Thyroid gland (tissue), 4 donors: Measurements from ENCODE around the gene MEIOB. TPM values are rescaled to one million over a fixed set of nuclear protein-coding genes. Genes with fewer than 3 reads are reported as not detected.

Experiments
- DNase-seq, 2 donors: peaks; one replicate each; pipeline ENCODE4 v3.0.0-alpha.2; 2019
- H3K27ac ChIP-seq, 3 donors: fragments of 200-600 bp; sonication (generic); 1 replicate in 2 of 3; 2 replicates in 1 of 3; pipeline ENCODE4 v1.5.1; 2016 to 2019; ENCODE audit warnings: mild to moderate bottlenecking in 1 of 3, moderate library complexity in 1 of 3
- H3K27me3 ChIP-seq: fragments of 200-600 bp; sonication (generic); one replicate; pipeline ENCODE4 v1.5.1; 2019
- H3K36me3 ChIP-seq, 2 donors: fragments of 200-600 bp; sonication (generic); one replicate each; pipeline ENCODE4 v1.5.1; 2016 to 2019
- H3K4me1 ChIP-seq, 2 donors: fragments of 200-600 bp; sonication (generic); one replicate each; pipeline ENCODE4 v1.5.1; 2017 to 2019
- H3K4me3 ChIP-seq, 3 donors: fragments of 200-600 bp; sonication (generic); replicated peaks in 1 of 3; 1 replicate in 2 of 3; 2 replicates in 1 of 3; pipeline ENCODE4 v1.5.1; 2016; ENCODE audit warnings: mild to moderate bottlenecking in 1 of 3
- H3K9me3 ChIP-seq: fragments of 200-600 bp; sonication (generic); one replicate; pipeline ENCODE4 v1.5.1; 2017
- CTCF ChIP-seq, 6 experiments: fragments of 200-600 bp in 3 of 6; fragments of 450-650 bp in 3 of 6; sonication (generic) in 3 of 6; IDR thresholded peaks; one replicate each; pipeline ENCODE4 v1.5.1; 2016 to 2019; ENCODE audit warnings: antibody characterized with exemption in 6 of 6, mild to moderate bottlenecking in 2 of 6, inconsistent platforms in 1 of 6, moderate library complexity in 1 of 6
- POLR2A ChIP-seq, 2 donors: fragments of 450-650 bp; IDR thresholded peaks; one replicate each; pipeline ENCODE4 v1.6.1; 2017; ENCODE audit warnings: antibody characterized with exemption in 2 of 2, mild to moderate bottlenecking in 2 of 2, moderate library complexity in 1 of 2
- WGBS, 2 donors: methylation state at CpG; one replicate each; pipeline ENCODE4 v1.1.5; 2017; 5-methylcytosine and 5-hydroxymethylcytosine counted together
- intact Hi-C: fragments of 100-400 bp; cut with DNase I; formaldehyde crosslinking; loops from one replicate; pipeline ENCODE4 v1.15.1; 2023
- total RNA-seq, 4 donors: library from RNA; depleted of rRNA; stranded (reverse); fragments of >200 nt; gene quantifications; one replicate each; pipeline ENCODE4 v1.2.3, GENCODE V29; 2016

The MEIOB gene
- total RNA-seq, 4 donors from 2014 or later = 0.13 TPM; not detected in 3

GRCh38 chr16:1819611-1820010 lies 52.4 kb downstream of the MEIOB start:
- no peak for DNase-seq
- no peak overlapping the region for H3K4me3 ChIP-seq
- no peak overlapping the region for H3K27ac ChIP-seq
- H3K36me3 ChIP-seq = peaks cover 34 to 53% of the 10 kb centered on the region in 2 donors
- intact Hi-C loops = no loop called here
- 93 to 96% methylated on average over 15 of the region's 15 CpGs for WGBS, 2 donors
- H3K9me3 ChIP-seq = no peaks in the 10 kb centered on the region
- TF ChIP-seq POLR2A (IDR thresholded peaks at IDR 0.05) = no peak
- no peak for TF ChIP-seq CTCF (IDR thresholded peaks at IDR 0.05)
- no peaks in the 10 kb centered on the region for H3K27me3 ChIP-seq
- H3K4me1 ChIP-seq = peaks cover 0 to 9% of the 10 kb centered on the region in 2 donors

GRCh38 chr16:1818873-1819525 lies 53.0 kb downstream of the MEIOB start:
- Histone ChIP-seq H3K36me3 (peaks cover 34 to 53% of the 10 kb centered on the region in 2 donors), H3K4me3 (no peak overlapping the region), H3K27me3 (no peaks in the 10 kb centered on the region), H3K9me3 (no peaks in the 10 kb centered on the region), H3K27ac (no peak overlapping the region), H3K4me1 (peaks cover 0 to 3% of the 10 kb centered on the region in 2 donors)
- intact Hi-C loops = no loop called here
- no peak for TF ChIP-seq CTCF (IDR thresholded peaks at IDR 0.05)
- TF ChIP-seq POLR2A (IDR thresholded peaks at IDR 0.05) = no peak
- DNase-seq = no peak
- 93 to 95% methylated on average over 23 to 34 of the region's 35 CpGs for WGBS, 2 donors

- Histone ChIP-seq H3K4me3 (no peak overlapping the region), H3K4me1 (no peaks in the 10 kb centered on the region), H3K9me3 (no peaks in the 10 kb centered on the region), H3K27me3 (no peaks in the 10 kb centered on the region), H3K36me3 (peaks cover 34 to 53% of the 10 kb centered on the region in 2 donors), H3K27ac (no peak overlapping the region)
- 93 to 96% methylated on average over 15 to 17 of the region's 27 CpGs for WGBS, 2 donors
- intact Hi-C loops = no loop called here
- DNase-seq = no peak
- TF ChIP-seq POLR2A (IDR thresholded peaks at IDR 0.05) = no peak
- TF ChIP-seq CTCF (IDR thresholded peaks at IDR 0.05) = no peak
Measured at GRCh38 chr16:1818204-1818872, 53.6 kb downstream of the MEIOB start.

GRCh38 chr16:1817716-1818115 lies 54.2 kb downstream of the MEIOB start:
- Histone ChIP-seq H3K4me1 (no peaks in the 10 kb centered on the region), H3K27ac (no peak overlapping the region), H3K9me3 (no peaks in the 10 kb centered on the region), H3K36me3 (peaks cover 34 to 53% of the 10 kb centered on the region in 2 donors), H3K4me3 (no peak overlapping the region), H3K27me3 (no peaks in the 10 kb centered on the region)
- no peak for DNase-seq
- 92% methylated on average over 15 to 16 of the region's 17 CpGs for WGBS, 2 donors
- intact Hi-C loops = no loop called here
- TF ChIP-seq CTCF (IDR thresholded peaks at IDR 0.05) (no peak), POLR2A (IDR thresholded peaks at IDR 0.05) (no peak)

GRCh38 chr16:1817276-1817589 lies 54.7 kb downstream of the MEIOB start:
- no peaks in the 10 kb centered on the region for H3K27me3 ChIP-seq
- H3K36me3 ChIP-seq = peaks cover 30 to 50% of the 10 kb centered on the region in 2 donors
- no peak overlapping the region for H3K27ac ChIP-seq
- no peak for DNase-seq
- H3K4me1 ChIP-seq = no peaks in the 10 kb centered on the region
- no peak for TF ChIP-seq CTCF (IDR thresholded peaks at IDR 0.05)
- no peak for TF ChIP-seq POLR2A (IDR thresholded peaks at IDR 0.05)
- no peaks in the 10 kb centered on the region for H3K9me3 ChIP-seq
- 89 to 91% methylated on average over 8 to 9 of the region's 9 CpGs for WGBS, 2 donors
- no peak overlapping the region for H3K4me3 ChIP-seq
- intact Hi-C loops = no loop called here
